ENCODE results near the gene FAM83F.

The FAM83F gene

GRCh38 chr22:39955675-39956074, 39.1 kb upstream of the FAM83F start:
- ATAC-seq = no peak
- no peak for TF ChIP-seq RARB (CRISPR knock-in tag; IDR thresholded peaks at IDR 0.05)
- no peak for TF ChIP-seq PPARA (CRISPR knock-in tag; IDR thresholded peaks at IDR 0.05; ENCODE audit: borderline replicate concordance)
- no peak for TF ChIP-seq PATZ1 (CRISPR knock-in tag; IDR thresholded peaks at IDR 0.05; ENCODE audit: borderline replicate concordance)
- TF ChIP-seq BACH2 (CRISPR knock-in tag; IDR thresholded peaks at IDR 0.05; ENCODE audit: borderline replicate concordance) = no peak
- TF ChIP-seq OSR1 (CRISPR knock-in tag; IDR thresholded peaks at IDR 0.05) = no peak
- TF ChIP-seq TSHZ2 (CRISPR knock-in tag; IDR thresholded peaks at IDR 0.05) = no peak
- TF ChIP-seq CREB5 (CRISPR knock-in tag; IDR thresholded peaks at IDR 0.05; ENCODE audit: low read depth) = no peak
- no peak for TF ChIP-seq ZFP3 (CRISPR knock-in tag; IDR thresholded peaks at IDR 0.05)
- TF ChIP-seq ZC3H10 (CRISPR knock-in tag; IDR thresholded peaks at IDR 0.05) = no peak
- TF ChIP-seq ARNTL (CRISPR knock-in tag; IDR thresholded peaks at IDR 0.05; ENCODE audit: borderline replicate concordance, low read depth) = no peak
- TF ChIP-seq ISL1 (CRISPR knock-in tag; IDR thresholded peaks at IDR 0.05) = no peak
- TF ChIP-seq TCF4 (CRISPR knock-in tag; IDR thresholded peaks at IDR 0.05; ENCODE audit: borderline replicate concordance) = no peak
- TF ChIP-seq GLIS3 (CRISPR knock-in tag; IDR thresholded peaks at IDR 0.05) = no peak
- no peak for TF ChIP-seq CSRNP3 (CRISPR knock-in tag; IDR thresholded peaks at IDR 0.05)
- TF ChIP-seq ZFP30 (CRISPR knock-in tag; IDR thresholded peaks at IDR 0.05) = no peak
- TF ChIP-seq ZNF70 (CRISPR knock-in tag; IDR thresholded peaks at IDR 0.05) = no peak

- no peak for ATAC-seq
- TF ChIP-seq BACH2 (CRISPR knock-in tag; IDR thresholded peaks at IDR 0.05; ENCODE audit: borderline replicate concordance) (no peak), OSR1 (CRISPR knock-in tag; IDR thresholded peaks at IDR 0.05) (no peak), ZFP30 (CRISPR knock-in tag; IDR thresholded peaks at IDR 0.05) (no peak), PATZ1 (CRISPR knock-in tag; IDR thresholded peaks at IDR 0.05; ENCODE audit: borderline replicate concordance) (no peak), TCF4 (CRISPR knock-in tag; IDR thresholded peaks at IDR 0.05; ENCODE audit: borderline replicate concordance) (no peak), CSRNP3 (CRISPR knock-in tag; IDR thresholded peaks at IDR 0.05) (no peak), ZC3H10 (CRISPR knock-in tag; IDR thresholded peaks at IDR 0.05) (no peak), CREB5 (CRISPR knock-in tag; IDR thresholded peaks at IDR 0.05; ENCODE audit: low read depth) (no peak), PPARA (CRISPR knock-in tag; IDR thresholded peaks at IDR 0.05; ENCODE audit: borderline replicate concordance) (no peak), POU6F1 (CRISPR knock-in tag; IDR thresholded peaks at IDR 0.05; ENCODE audit: borderline replicate concordance, low read depth) (no peak), ARNTL (CRISPR knock-in tag; IDR thresholded peaks at IDR 0.05; ENCODE audit: borderline replicate concordance, low read depth) (no peak), SNAI2 (CRISPR knock-in tag; IDR thresholded peaks at IDR 0.05) (no peak), ZNF70 (CRISPR knock-in tag; IDR thresholded peaks at IDR 0.05) (no peak), CSDC2 (CRISPR knock-in tag; IDR thresholded peaks at IDR 0.05) (no peak), RARB (CRISPR knock-in tag; IDR thresholded peaks at IDR 0.05) (no peak), ISL1 (CRISPR knock-in tag; IDR thresholded peaks at IDR 0.05) (no peak), ZFP3 (CRISPR knock-in tag; IDR thresholded peaks at IDR 0.05) (no peak), ZNF8 (CRISPR knock-in tag; IDR thresholded peaks at IDR 0.05) (no peak), ZNF565 (CRISPR knock-in tag; conservative IDR thresholded peaks at IDR 0.05; ENCODE audit: low read depth) (no peak)
Observed at GRCh38 chr22:39956932-39957664, 37.7 kb upstream of the FAM83F start.
